Natural killer cell (primary cell): ENCODE measurements around the gene UNK. TPM values are rescaled to one million over a fixed set of nuclear protein-coding genes. Genes with fewer than 3 reads are reported as not detected.

Experiments
- ATAC-seq, 3 donors: fragments of 150-1000 bp in 2 of 3; fragments of 200-7000 bp in 1 of 3; cut with Tn5 transposase; 1 replicate in 1 of 3; 2 replicates in 2 of 3; pipeline ENCODE4 v1.10.0; 2021; ENCODE audit warnings: mild to moderate bottlenecking in 2 of 3, moderate library complexity in 2 of 3
- DNase-seq, 2 donors: peaks; one replicate each; pipeline versions ENCODE4 v3.0.0 to v3.0.0-alpha.2; 2013 to 2021; ENCODE audit warnings: mixed read lengths in 1 of 2
- H3K27ac ChIP-seq: one replicate; pipeline ENCODE4 v1.5.1; 2013; ENCODE audit warnings: mild to moderate bottlenecking, low read length
- H3K27me3 ChIP-seq: one replicate; pipeline ENCODE4 v1.6.1; 2013; ENCODE audit warnings: low read length; ENCODE audit not compliant: control insufficient read depth, insufficient read depth
- H3K36me3 ChIP-seq: one replicate; pipeline ENCODE4 v1.6.1; 2013; ENCODE audit warnings: low read length; ENCODE audit not compliant: control insufficient read depth, insufficient read depth
- H3K4me1 ChIP-seq: one replicate; pipeline ENCODE4 v1.6.1; 2013; ENCODE audit warnings: low read length; ENCODE audit not compliant: control insufficient read depth, insufficient read depth
- H3K4me3 ChIP-seq: one replicate; pipeline ENCODE4 v1.5.1; 2013; ENCODE audit warnings: low read length
- H3K9me3 ChIP-seq: one replicate; pipeline ENCODE4 v1.6.1; 2013; ENCODE audit warnings: low read length; ENCODE audit not compliant: control insufficient read depth, insufficient read depth
- H3K27ac Mint-ChIP-seq, 2 donors: one replicate each; pipeline ENCODE4 v1.8.0; 2022; ENCODE audit warnings: mild to moderate bottlenecking in 2 of 2, mixed read lengths in 2 of 2, moderate library complexity in 1 of 2
- H3K27me3 Mint-ChIP-seq, 2 donors: one replicate each; pipeline ENCODE4 v1.8.0; 2022; ENCODE audit warnings: low read depth in 2 of 2, mixed read lengths in 2 of 2
- H3K36me3 Mint-ChIP-seq: one replicate; pipeline ENCODE4 v1.8.0; 2022; ENCODE audit warnings: mixed read lengths
- H3K4me1 Mint-ChIP-seq, 2 donors: one replicate each; pipeline ENCODE4 v1.8.0; 2022; ENCODE audit warnings: mixed read lengths in 2 of 2
- H3K4me3 Mint-ChIP-seq: one replicate; pipeline ENCODE4 v1.8.0; 2022; ENCODE audit warnings: mild to moderate bottlenecking, moderate library complexity, mixed read lengths
- H3K9me3 Mint-ChIP-seq, 2 donors: one replicate each; pipeline ENCODE4 v1.8.0; 2022; ENCODE audit warnings: mixed read lengths in 2 of 2
- WGBS: methylation state at CpG from one replicate; pipeline ENCODE4 v1.1.7; 2013; ENCODE audit warnings: missing lambda C conversion rate; ENCODE audit not compliant: insufficient coverage; 5-methylcytosine and 5-hydroxymethylcytosine counted together
- intact Hi-C: fragments of 100-400 bp; cut with micrococcal nuclease; formaldehyde crosslinking; loops from one replicate; pipeline ENCODE4 v1.14.2; 2022
- total RNA-seq, 4 donors: library from RNA; stranded (reverse); fragments of 120-200 nt in 1 of 4; gene quantifications; one replicate each; pipeline versions ENCODE4 v1.2.3 to v1.2.4, GENCODE V29; 2013 to 2022
- TF ChIP-seq, protein P1 (sequence below): fragments of 200-600 bp; IDR thresholded peaks from one replicate; pipeline ENCODE4 v1.8.0; 2022; ENCODE audit warnings: antibody characterized with exemption

The UNK gene
- total RNA-seq, 3 donors from 2014 or later (not counting 1 experiment from before 2014, with no cell fraction given): 44.2 to 51.3 (median 44.5) TPM

DNA sequence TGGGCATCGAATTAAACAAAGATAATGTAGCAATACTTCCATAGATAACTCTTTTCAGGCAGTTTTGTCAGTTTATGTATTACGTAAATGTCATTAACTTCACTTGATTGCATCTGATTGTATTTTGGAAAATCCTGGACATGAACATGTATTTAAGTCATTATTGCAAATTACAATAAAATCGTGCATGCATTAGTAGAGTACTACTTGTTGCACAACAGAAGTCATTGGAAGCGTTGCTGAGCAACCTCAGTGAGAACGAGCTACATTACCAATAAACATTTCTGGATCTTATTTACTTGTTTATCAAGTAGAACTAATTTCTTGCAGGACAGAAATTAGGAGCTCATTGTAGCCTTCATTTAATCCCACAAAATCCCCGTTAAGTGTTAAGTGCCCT lies 6.6 kb downstream of the UNK start:
- Mint-ChIP-seq H3K9me3 (no peaks in the 10 kb centered on the region), H3K4me1 (peaks cover 8% of the 10 kb centered on the region in 2 donors), H3K36me3 (no peaks in the 10 kb centered on the region), H3K4me3 (no peak overlapping the region), H3K27ac (no peak overlapping the region), H3K27me3 (no peaks in the 10 kb centered on the region)
- H3K27ac ChIP-seq: no peak overlapping the region
- WGBS: 95% methylated on average over 3 of the region's 6 CpGs
- no peaks in the 10 kb centered on the region for H3K27me3 ChIP-seq
- intact Hi-C loops: no loop called here
- H3K4me1 ChIP-seq: peaks cover 9% of the 10 kb centered on the region
- H3K9me3 ChIP-seq: no peaks in the 10 kb centered on the region
- DNase-seq (no peak), ATAC-seq (no peak)
- H3K4me3 ChIP-seq: no peak overlapping the region
- peaks cover 6% of the 10 kb centered on the region for H3K36me3 ChIP-seq
- TF ChIP-seq, protein P1, sequence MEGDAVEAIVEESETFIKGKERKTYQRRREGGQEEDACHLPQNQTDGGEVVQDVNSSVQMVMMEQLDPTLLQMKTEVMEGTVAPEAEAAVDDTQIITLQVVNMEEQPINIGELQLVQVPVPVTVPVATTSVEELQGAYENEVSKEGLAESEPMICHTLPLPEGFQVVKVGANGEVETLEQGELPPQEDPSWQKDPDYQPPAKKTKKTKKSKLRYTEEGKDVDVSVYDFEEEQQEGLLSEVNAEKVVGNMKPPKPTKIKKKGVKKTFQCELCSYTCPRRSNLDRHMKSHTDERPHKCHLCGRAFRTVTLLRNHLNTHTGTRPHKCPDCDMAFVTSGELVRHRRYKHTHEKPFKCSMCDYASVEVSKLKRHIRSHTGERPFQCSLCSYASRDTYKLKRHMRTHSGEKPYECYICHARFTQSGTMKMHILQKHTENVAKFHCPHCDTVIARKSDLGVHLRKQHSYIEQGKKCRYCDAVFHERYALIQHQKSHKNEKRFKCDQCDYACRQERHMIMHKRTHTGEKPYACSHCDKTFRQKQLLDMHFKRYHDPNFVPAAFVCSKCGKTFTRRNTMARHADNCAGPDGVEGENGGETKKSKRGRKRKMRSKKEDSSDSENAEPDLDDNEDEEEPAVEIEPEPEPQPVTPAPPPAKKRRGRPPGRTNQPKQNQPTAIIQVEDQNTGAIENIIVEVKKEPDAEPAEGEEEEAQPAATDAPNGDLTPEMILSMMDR: no peak

DNA sequence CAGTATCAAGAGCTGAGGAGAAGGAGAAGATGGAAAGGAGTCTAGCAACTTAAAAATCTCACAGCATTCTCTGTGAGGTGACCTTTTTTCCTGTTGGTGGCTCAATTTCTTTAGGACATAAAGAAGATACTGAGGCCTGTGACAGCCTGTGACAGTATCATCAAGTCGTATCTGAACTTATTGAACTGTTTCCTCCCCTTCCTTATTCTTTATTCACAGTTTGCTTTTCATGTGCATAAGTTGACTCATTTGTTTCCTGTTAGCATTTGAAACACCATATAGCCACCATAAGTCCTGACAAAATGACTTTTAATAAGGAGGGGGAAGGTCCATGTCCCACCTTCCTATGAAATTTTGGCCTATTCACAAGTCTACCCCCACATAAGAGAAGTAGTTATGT lies 8.9 kb downstream of the UNK start:
- H3K4me3 Mint-ChIP-seq: no peak overlapping the region
- no peaks in the 10 kb centered on the region for H3K9me3 Mint-ChIP-seq
- H3K4me1 Mint-ChIP-seq: peaks cover 0 to 4% of the 10 kb centered on the region in 2 donors
- no peaks in the 10 kb centered on the region for H3K27me3 Mint-ChIP-seq
- H3K27ac ChIP-seq: no peak overlapping the region
- ATAC-seq (no peak), DNase-seq (no peak)
- WGBS: 45% methylated on average over 1 of the region's 1 CpG
- no peaks in the 10 kb centered on the region for H3K4me1 ChIP-seq
- no peaks in the 10 kb centered on the region for H3K9me3 ChIP-seq
- TF ChIP-seq, protein P1: no peak
- H3K27me3 ChIP-seq: no peaks in the 10 kb centered on the region
- intact Hi-C loops: no loop called here
- H3K4me3 ChIP-seq: no peak overlapping the region
- no peaks in the 10 kb centered on the region for H3K36me3 Mint-ChIP-seq
- H3K36me3 ChIP-seq: peaks cover 13% of the 10 kb centered on the region
- no peak overlapping the region for H3K27ac Mint-ChIP-seq

DNA sequence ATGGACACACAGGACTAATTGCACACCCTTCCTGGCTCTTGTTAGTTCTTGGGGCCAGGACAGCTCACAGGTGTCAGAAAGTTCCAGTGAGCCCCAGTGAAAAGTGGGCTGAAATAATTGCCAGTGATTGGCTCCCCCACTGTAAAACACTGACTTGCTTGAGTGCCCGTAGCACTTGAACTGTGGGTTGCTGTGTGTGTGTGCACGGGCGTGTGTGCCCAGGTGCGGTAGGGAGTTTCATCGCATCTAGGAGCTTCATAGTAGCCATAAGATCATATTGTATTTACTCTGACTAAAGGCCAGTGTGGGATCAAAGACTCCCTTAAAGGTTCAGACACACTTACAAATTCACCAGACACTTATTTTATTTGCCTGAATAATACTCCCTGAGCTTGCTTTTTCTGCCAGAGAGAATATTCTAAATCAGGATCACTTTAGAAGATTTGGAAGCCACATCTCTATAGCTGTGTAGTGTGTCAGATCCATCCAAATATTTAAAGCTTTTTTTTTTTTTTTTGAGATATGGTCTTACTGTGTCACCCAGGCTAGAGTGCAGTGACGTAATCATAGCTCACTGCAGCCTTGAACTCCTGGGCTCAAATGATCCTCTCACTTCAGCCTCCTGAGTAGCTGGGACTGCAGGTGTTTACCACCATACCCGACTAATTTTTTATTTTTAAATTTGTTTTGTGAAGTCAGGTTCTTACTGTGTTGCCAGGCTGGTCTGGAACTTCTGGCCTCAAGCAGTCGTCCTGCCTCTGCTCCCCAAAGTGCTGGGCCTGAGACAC lies 11.4 kb downstream of the UNK start:
- WGBS: 76% methylated on average over 8 of the region's 8 CpGs
- H3K36me3 Mint-ChIP-seq: no peaks in the 10 kb centered on the region
- no peaks in the 10 kb centered on the region for H3K27me3 ChIP-seq
- H3K27me3 Mint-ChIP-seq: no peaks in the 10 kb centered on the region
- H3K27ac Mint-ChIP-seq: peak overlapping the region in 1 of 2 donors; percentile 38
- no peaks in the 10 kb centered on the region for H3K4me1 ChIP-seq
- no peaks in the 10 kb centered on the region for H3K9me3 ChIP-seq
- ATAC-seq (no peak), DNase-seq (no peak)
- no peaks in the 10 kb centered on the region for H3K9me3 Mint-ChIP-seq
- peaks cover 13% of the 10 kb centered on the region for H3K36me3 ChIP-seq
- TF ChIP-seq, protein P1: no peak
- intact Hi-C loops: no loop called here
- no peak overlapping the region for H3K4me3 Mint-ChIP-seq
- no peak overlapping the region for H3K4me3 ChIP-seq
- peaks cover 0 to 4% of the 10 kb centered on the region in 2 donors for H3K4me1 Mint-ChIP-seq
- H3K27ac ChIP-seq: no peak overlapping the region

DNA sequence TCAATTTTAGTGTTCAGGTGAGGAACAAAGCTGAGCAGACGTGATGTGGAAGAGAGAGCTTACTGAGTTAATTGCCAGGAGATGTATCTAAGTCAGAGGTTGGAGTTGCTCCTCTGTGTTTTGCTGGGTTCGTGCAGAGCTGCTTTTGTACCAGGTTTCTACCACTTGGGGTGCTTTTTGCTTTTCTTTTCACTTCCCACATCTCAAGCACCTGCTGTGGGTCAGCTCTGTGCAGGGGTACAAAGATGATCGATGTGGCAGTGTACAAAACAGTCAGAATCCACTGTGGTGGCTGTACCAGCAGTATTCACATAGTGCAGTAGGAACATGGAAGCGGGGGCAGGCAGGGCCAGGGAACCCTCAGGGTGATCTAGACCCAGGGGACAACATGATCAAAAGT lies 14.8 kb downstream of the UNK start:
- Mint-ChIP-seq H3K27ac (peak overlapping the region in 1 of 2 donors; percentile 45), H3K36me3 (no peaks in the 10 kb centered on the region), H3K4me3 (no peak overlapping the region), H3K27me3 (no peaks in the 10 kb centered on the region), H3K9me3 (no peaks in the 10 kb centered on the region), H3K4me1 (peaks cover 0 to 4% of the 10 kb centered on the region in 2 donors)
- Histone ChIP-seq H3K4me3 (no peak overlapping the region), H3K4me1 (no peaks in the 10 kb centered on the region), H3K27me3 (no peaks in the 10 kb centered on the region), H3K9me3 (no peaks in the 10 kb centered on the region), H3K27ac (no peak overlapping the region), H3K36me3 (peaks cover 10% of the 10 kb centered on the region)
- TF ChIP-seq, protein P1: no peak
- 87% methylated on average over 4 of the region's 4 CpGs for WGBS
- ATAC-seq: no peak
- DNase-seq: no peak
- intact Hi-C loops: no loop called here
